ENCODE data around the gene TULP1. TPM values are rescaled to one million over a fixed set of nuclear protein-coding genes. Genes with fewer than 3 reads are reported as not detected.

The TULP1 gene
- total and polyA plus RNA-seq, 8 donors = 5.4 to 11.9 (median 7.7) TPM; not detected in 2

DNA sequence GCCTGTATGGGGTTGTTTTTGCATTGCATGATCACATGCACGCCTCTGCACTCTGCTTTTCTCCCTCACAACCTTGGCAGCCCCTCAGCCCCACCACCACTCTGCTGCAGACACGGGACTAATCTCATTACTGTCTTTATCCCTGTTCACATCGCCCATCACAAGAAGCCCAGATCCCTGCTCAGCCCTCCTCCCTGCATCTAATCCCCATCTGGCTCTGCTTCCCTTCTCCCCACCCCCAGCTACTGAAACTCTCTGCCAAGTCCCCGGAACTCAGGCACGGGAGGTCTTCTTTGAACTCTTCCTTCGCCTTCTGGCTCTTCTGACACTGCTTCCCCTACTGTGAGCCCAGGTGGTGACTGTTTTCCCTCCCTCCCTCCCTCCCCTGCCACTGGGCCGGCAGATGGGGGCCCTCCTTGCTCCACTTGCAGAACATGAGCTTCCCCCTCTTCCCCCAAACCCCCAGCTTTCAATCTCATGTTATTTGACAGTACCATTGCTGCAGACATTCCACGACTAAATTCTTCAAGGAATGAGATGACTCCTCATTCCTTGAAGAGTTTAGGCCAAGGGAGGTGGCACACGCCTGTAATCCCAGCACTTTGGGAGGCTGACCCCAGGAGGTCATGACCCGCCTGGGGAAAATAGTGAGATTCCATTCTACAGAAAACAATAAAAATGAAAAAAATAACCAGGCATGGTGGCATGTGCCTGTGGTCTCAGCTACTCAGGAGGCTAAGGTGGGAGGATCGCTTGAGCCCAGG, 21.9 kb upstream of the TULP1 start:
- no peak for TF ChIP-seq CTCF (IDR thresholded peaks at IDR 0.05)
- intact Hi-C loops (cut with DNase I) = no loop called here
- Histone ChIP-seq H3K9me3 (no peaks in the 10 kb centered on the region), H3K27ac (no peak overlapping the region), H3K27me3 (no peaks in the 10 kb centered on the region), H3K36me3 (no peaks in the 10 kb centered on the region), H3K4me3 (no peak overlapping the region), H3K4me1 (no peaks in the 10 kb centered on the region)
- ATAC-seq (no peak), DNase-seq (peak in 2 of 4 donors; percentile 24 to 47)

GRCh38 chr6:35533981-35534380, 21.3 kb upstream of the TULP1 start:
- no peak for TF ChIP-seq CTCF (IDR thresholded peaks at IDR 0.05)
- no peak overlapping the region for H3K4me3 ChIP-seq
- no peak for DNase-seq
- H3K27ac ChIP-seq = no peak overlapping the region
- H3K36me3 ChIP-seq = no peaks in the 10 kb centered on the region
- no peak for ATAC-seq
- H3K27me3 ChIP-seq = no peaks in the 10 kb centered on the region
- H3K4me1 ChIP-seq = no peaks in the 10 kb centered on the region
- intact Hi-C loops (cut with DNase I) = no loop called here
- H3K9me3 ChIP-seq = no peaks in the 10 kb centered on the region

DNA sequence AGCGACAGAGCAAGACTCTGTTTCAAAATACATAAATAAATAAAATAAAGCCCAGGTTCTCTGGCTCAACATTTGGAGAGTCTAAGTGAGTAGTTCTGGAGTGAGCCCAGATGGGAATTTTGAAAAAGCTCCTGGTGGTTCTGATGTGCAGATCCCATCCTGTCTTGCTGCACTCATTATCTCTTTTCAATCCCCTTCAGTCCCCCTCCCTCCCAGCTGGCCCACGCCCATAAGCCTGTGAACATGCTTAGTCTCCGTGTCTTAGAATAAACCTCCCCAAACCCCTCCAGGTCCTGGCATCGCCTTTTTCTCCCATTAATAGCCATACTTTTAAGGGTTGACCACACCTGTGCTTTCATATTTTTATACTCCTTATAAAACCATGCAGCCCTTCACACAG, 19.4 kb upstream of the TULP1 start:
- H3K4me3 ChIP-seq = no peak overlapping the region
- TF ChIP-seq CTCF (IDR thresholded peaks at IDR 0.05) = no peak
- no peaks in the 10 kb centered on the region for H3K27me3 ChIP-seq
- intact Hi-C loops (cut with DNase I) = no loop called here
- no peaks in the 10 kb centered on the region for H3K9me3 ChIP-seq
- no peak for DNase-seq
- H3K27ac ChIP-seq = no peak overlapping the region
- H3K4me1 ChIP-seq = no peaks in the 10 kb centered on the region
- no peak for ATAC-seq
- no peaks in the 10 kb centered on the region for H3K36me3 ChIP-seq

DNA sequence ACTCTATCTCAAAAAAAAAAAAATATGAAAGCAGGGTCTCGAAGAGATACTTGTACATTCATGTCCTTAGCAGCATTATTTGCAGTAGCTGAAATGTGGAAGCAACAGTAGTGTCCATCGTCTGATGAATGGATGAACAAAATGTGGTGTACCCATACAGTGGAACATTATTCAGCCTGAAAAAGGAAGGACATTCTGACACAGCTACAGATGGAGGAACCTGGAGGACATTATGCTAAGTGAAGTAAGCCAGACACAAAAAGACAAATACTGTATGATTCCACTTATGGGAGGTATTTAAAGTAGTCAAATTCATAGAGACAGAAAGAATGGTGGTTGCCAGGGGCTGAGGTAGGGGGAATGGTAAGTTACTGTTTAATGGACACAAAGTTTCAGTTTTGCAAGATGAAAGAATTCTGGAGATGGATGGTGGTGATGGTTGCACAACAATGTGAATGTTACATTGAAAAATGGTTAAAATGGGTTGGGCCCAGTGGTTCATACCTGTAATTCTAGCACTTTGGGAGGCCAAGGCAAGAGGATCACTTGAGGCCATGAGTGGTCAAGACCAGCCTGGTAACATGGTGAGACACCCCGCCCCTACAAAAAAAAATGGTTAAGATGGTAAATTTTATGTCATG, 11.8 kb upstream of the TULP1 start:
- H3K27ac ChIP-seq = no peak overlapping the region
- ATAC-seq = no peak
- H3K36me3 ChIP-seq = no peaks in the 10 kb centered on the region
- no peak for TF ChIP-seq CTCF (IDR thresholded peaks at IDR 0.05)
- intact Hi-C loops (cut with DNase I) = no loop called here
- no peak overlapping the region for H3K4me3 ChIP-seq
- no peak for DNase-seq
- H3K27me3 ChIP-seq = no peaks in the 10 kb centered on the region
- no peaks in the 10 kb centered on the region for H3K9me3 ChIP-seq
- H3K4me1 ChIP-seq = peaks cover 7 to 11% of the 10 kb centered on the region in 2 donors

Data from left lung (tissue), 10 donors.